Fibroblast of villous mesenchyme (primary cell): Measurements from ENCODE around the gene PLPP3. TPM values are rescaled to one million over a fixed set of nuclear protein-coding genes. Genes with fewer than 3 reads are reported as not detected.

Experiments used
- DNase-seq: peaks from one replicate; pipeline ENCODE4 v3.0.0-alpha.2; 2010; ENCODE audit warnings: low read depth
- H3K4me3 ChIP-seq: 2 replicates; pipeline ENCODE4 v1.5.1; 2011; ENCODE audit warnings: low read depth, mild to moderate bottlenecking, low read length
- CTCF ChIP-seq: IDR thresholded peaks from 2 replicates; pipeline ENCODE4 v1.5.1; 2012; ENCODE audit warnings: low read depth, mild to moderate bottlenecking, low read length; ENCODE audit not compliant: insufficient read depth
- total RNA-seq: library from RNA; depleted of rRNA; stranded (reverse); fragments of >200 nt; gene quantifications from 2 replicates; pipeline ENCODE4 v1.2.3, GENCODE V29; 2012

Gene PLPP3
- total RNA-seq, 1 donor = 14.7 TPM

GRCh38 chr1:56580771-56581170 lies 1.4 kb upstream of the PLPP3 start:
- DNase-seq = no peak
- TF ChIP-seq CTCF = no peak
- no peak overlapping the region for H3K4me3 ChIP-seq

GRCh38 chr1:56578138-56578962 lies 1.0 kb downstream of the PLPP3 start:
- peak; percentile 66 for DNase-seq
- TF ChIP-seq CTCF = no peak
- H3K4me3 ChIP-seq = peak overlapping the region; percentile 75

GRCh38 chr1:56577406-56578137 lies 1.8 kb downstream of the PLPP3 start:
- no peak for DNase-seq
- no peak for TF ChIP-seq CTCF
- H3K4me3 ChIP-seq = peak overlapping the region; percentile 75

GRCh38 chr1:56576880-56577405 lies 2.4 kb downstream of the PLPP3 start:
- DNase-seq = no peak
- TF ChIP-seq CTCF = peak; percentile 34
- peak overlapping the region; percentile 75 for H3K4me3 ChIP-seq

- DNase-seq = no peak
- no peak overlapping the region for H3K4me3 ChIP-seq
Observed at GRCh38 chr1:56575865-56576264, 3.5 kb downstream of the PLPP3 start.

GRCh38 chr1:56574794-56575193 lies 4.6 kb downstream of the PLPP3 start:
- no peak for DNase-seq
- H3K4me3 ChIP-seq = no peak overlapping the region
- TF ChIP-seq CTCF = no peak

More at GRCh38 chr1:56575865-56576264, 3.5 kb downstream of the PLPP3 start:
- no peak for TF ChIP-seq CTCF
